PFSK-1 (cell line): ENCODE measurements around the gene ZNF416. TPM values are rescaled to one million over a fixed set of nuclear protein-coding genes. Genes with fewer than 3 reads are reported as not detected.
A peak's percentile ranks its signal among the peaks of the same experiment; 100 is the strongest.

ENCODE experiments used
- FOXP2 ChIP-seq: optimal IDR thresholded peaks from 2 replicates; pipeline ENCODE3; 2011; ENCODE audit warnings: borderline replicate concordance, control low read depth, inconsistent platforms; ENCODE audit not compliant: insufficient read depth; ENCODE audit errors: extremely low read length, extremely low read depth
- POLR2AphosphoS5 ChIP-seq: IDR thresholded peaks from 2 replicates; pipeline ENCODE4 v1.6.1; 2012; ENCODE audit warnings: low read depth, mild to moderate bottlenecking, control low read depth, low read length, moderate library complexity
- SIN3A ChIP-seq: IDR thresholded peaks from 2 replicates; pipeline ENCODE4 v1.6.1; 2012; ENCODE audit warnings: mild to moderate bottlenecking, low read length, moderate library complexity, borderline replicate concordance; ENCODE audit not compliant: insufficient read depth
- TAF1 ChIP-seq: IDR thresholded peaks from 2 replicates; pipeline ENCODE4 v1.6.1; 2012; ENCODE audit warnings: low read length, control low read depth, borderline replicate concordance; ENCODE audit not compliant: insufficient read depth
- polyA plus RNA-seq: library from polyadenylated mRNA; unstranded; fragments of >200 nt; gene quantifications from one replicate; pipeline ENCODE4 v1.2.1, GENCODE V29; 2012; ENCODE audit warnings: low read depth, missing spikeins; ENCODE audit not compliant: insufficient read length
- TF ChIP-seq, protein P1 (sequence below), 2 experiments: IDR thresholded peaks; 2 replicates each; pipeline versions ENCODE4 v1.6.1 to v1.8.0; 2011 to 2012; ENCODE audit warnings: low read depth in 2 of 2, low read length in 2 of 2, control low read depth in 1 of 2, inconsistent platforms in 1 of 2, mild to moderate bottlenecking in 1 of 2, moderate library complexity in 1 of 2; ENCODE audit not compliant: insufficient read depth in 1 of 2

Gene ZNF416
- polyA plus RNA-seq, result 1.6 TPM

DNA sequence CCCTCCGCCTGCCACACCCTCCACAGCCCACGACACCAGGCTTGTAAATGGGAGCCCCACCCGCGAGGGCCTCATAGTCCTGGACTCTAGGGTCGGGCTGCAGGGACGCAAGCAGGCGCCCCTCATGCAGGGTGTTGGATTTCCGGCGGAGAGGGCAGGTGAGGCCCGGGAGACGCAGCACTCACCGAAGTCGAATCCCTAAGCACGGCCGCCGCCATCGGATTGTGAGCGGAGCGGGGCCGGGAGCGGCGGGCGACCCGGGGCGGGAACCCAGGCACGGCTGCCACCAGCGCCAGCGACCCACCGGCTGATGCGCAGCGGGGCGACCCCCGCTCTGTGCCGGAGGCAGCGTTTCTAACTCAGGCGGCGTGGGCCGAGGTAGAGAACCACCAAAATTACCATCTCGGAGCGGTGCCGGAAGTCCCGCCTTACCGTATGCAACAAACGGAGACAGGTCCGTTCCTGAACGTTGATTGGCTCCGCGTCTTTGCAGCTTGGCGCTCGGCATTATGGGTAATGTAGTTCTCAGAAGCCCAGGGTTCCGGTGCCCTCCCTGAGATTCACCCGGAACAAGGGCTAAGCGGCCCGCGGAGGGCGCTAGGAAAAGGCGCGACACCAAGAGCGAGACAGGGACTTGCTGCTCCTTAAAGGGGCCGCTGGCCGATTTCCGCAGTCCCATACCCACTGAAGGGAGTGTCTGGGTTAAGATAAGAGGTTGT is at the start of gene ZNF416:
TSS of gene ZNF416 (minus strand) at position 425 of the 719 bp plus-strand sequence. CDS start at position 218, 207 bp downstream.
- TF ChIP-seq, protein P1, sequence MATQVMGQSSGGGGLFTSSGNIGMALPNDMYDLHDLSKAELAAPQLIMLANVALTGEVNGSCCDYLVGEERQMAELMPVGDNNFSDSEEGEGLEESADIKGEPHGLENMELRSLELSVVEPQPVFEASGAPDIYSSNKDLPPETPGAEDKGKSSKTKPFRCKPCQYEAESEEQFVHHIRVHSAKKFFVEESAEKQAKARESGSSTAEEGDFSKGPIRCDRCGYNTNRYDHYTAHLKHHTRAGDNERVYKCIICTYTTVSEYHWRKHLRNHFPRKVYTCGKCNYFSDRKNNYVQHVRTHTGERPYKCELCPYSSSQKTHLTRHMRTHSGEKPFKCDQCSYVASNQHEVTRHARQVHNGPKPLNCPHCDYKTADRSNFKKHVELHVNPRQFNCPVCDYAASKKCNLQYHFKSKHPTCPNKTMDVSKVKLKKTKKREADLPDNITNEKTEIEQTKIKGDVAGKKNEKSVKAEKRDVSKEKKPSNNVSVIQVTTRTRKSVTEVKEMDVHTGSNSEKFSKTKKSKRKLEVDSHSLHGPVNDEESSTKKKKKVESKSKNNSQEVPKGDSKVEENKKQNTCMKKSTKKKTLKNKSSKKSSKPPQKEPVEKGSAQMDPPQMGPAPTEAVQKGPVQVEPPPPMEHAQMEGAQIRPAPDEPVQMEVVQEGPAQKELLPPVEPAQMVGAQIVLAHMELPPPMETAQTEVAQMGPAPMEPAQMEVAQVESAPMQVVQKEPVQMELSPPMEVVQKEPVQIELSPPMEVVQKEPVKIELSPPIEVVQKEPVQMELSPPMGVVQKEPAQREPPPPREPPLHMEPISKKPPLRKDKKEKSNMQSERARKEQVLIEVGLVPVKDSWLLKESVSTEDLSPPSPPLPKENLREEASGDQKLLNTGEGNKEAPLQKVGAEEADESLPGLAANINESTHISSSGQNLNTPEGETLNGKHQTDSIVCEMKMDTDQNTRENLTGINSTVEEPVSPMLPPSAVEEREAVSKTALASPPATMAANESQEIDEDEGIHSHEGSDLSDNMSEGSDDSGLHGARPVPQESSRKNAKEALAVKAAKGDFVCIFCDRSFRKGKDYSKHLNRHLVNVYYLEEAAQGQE (IDR thresholded peaks at IDR 0.05; ENCODE audit: insufficient read depth in 1 of 2, low read depth in 2 of 2, low read length in 2 of 2), result no peak
- TF ChIP-seq TAF1 (no peak), FOXP2 (peak; percentile 15), SIN3A (no peak), POLR2AphosphoS5 (peak; percentile 50; the same call in 1 of the 2 replicates)

DNA sequence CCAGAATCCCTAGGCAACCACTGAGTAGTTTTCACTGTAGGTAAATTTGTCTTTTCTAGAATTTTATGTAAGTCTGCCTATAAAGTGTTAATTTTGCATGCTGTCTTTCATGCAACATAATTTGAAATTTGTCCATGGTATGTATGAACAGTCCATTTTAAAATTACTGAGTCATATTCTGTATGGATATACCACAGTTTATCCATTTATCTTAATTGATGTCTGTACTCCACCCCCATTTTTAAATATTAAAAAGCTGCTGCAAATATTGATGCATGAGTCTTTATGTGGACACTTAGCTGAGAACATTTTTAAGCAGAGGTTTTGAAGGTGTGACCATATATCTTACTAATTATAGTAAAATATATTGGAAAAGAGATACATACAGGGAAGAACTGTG is 44.4 kb upstream of the ZNF416 start:
- TF ChIP-seq SIN3A, result no peak
- TF ChIP-seq FOXP2, result no peak
- TF ChIP-seq, protein P1 (IDR thresholded peaks at IDR 0.05; ENCODE audit: insufficient read depth in 1 of 2, low read depth in 2 of 2, low read length in 2 of 2), result no peak
- no peak for TF ChIP-seq TAF1
- no peak for TF ChIP-seq POLR2AphosphoS5

DNA sequence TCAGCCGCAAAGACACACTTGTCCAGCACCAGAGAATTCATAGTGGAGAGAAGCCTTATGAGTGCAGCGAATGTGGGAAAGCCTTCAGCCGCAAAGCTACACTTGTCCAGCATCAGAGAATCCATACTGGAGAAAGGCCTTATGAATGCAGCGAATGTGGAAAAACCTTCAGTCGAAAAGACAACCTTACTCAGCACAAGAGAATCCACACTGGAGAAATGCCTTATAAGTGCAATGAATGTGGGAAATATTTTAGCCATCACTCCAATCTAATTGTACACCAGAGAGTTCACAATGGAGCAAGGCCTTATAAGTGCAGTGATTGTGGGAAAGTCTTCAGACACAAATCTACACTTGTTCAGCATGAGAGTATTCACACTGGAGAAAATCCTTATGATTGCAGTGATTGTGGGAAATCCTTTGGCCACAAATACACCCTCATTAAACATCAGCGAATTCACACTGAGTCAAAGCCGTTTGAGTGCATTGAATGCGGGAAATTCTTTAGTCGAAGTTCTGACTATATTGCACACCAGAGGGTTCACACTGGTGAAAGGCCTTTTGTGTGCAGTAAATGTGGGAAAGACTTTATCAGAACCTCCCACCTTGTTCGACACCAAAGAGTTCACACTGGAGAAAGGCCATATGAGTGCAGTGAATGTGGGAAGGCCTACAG is 42.1 kb upstream of the ZNF416 start:
- TF ChIP-seq SIN3A (no peak), TAF1 (no peak), POLR2AphosphoS5 (no peak), FOXP2 (no peak)
- TF ChIP-seq, protein P1 (IDR thresholded peaks at IDR 0.05; ENCODE audit: insufficient read depth in 1 of 2, low read depth in 2 of 2, low read length in 2 of 2), result no peak

DNA sequence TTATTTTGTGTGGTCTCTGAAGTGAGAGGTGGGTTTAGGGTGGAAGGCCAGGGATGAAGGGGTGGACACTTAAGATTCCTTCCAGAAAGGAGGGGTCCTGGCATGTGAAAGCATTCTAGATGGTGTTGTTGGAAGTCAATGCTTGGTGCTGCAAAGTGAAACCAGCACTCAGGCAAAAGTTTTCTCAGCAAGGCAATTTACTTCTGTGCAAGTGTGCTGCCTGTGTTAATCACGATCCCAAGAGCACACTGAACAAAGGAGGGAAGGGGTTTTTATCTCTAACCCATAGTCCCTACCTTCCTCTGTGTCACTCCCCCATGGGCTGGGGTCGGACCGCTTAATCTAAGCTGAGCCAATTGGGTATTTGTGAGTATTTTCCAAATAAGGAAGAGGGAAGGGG is 36.6 kb upstream of the ZNF416 start:
- no peak for TF ChIP-seq TAF1
- no peak for TF ChIP-seq POLR2AphosphoS5
- TF ChIP-seq, protein P1 (IDR thresholded peaks at IDR 0.05; ENCODE audit: insufficient read depth in 1 of 2, low read depth in 2 of 2, low read length in 2 of 2), result no peak
- no peak for TF ChIP-seq SIN3A
- TF ChIP-seq FOXP2, result no peak
